Left ventricle myocardium inferior (tissue), 1 donor: ENCODE measurements around the gene STYXL2. TPM values are rescaled to one million over a fixed set of nuclear protein-coding genes. Genes with fewer than 3 reads are reported as not detected.

Source experiments
- DNase-seq: peaks from one replicate; pipeline ENCODE4 v3.0.0-alpha.2; 2020
- H3K27ac ChIP-seq: fragments of 200-600 bp; replicated peaks from 2 replicates; pipeline ENCODE4 v1.8.0; 2021
- H3K27me3 ChIP-seq: fragments of 200-600 bp; 2 replicates; pipeline ENCODE4 v1.8.0; 2021; ENCODE audit warnings: low read depth
- H3K36me3 ChIP-seq: fragments of 200-600 bp; 2 replicates; pipeline ENCODE4 v1.8.0; 2021
- H3K4me1 ChIP-seq: fragments of 200-600 bp; 2 replicates; pipeline ENCODE4 v1.8.0; 2021
- H3K4me3 ChIP-seq: fragments of 200-600 bp; 2 replicates; pipeline ENCODE4 v1.8.0; 2021; ENCODE audit warnings: mild to moderate bottlenecking, moderate library complexity
- H3K9me3 ChIP-seq: fragments of 200-600 bp; replicated peaks from 2 replicates; pipeline ENCODE4 v1.8.0; 2021
- intact Hi-C: fragments of 100-400 bp; cut with micrococcal nuclease; formaldehyde crosslinking; loops from one replicate; pipeline ENCODE4 v1.11.0; 2022
- long read RNA-seq: library from polyadenylated mRNA; unstranded; transcript quantifications from one replicate; pipeline ENCODE4 v2.0.0, GENCODE V29; 2021
- total RNA-seq: library from RNA; stranded (reverse); fragmentation: NEBNext Ultra II Directional; extraction: Animal tissue kit (Norgen Biotek cat#: 25700); gene quantifications from one replicate; pipeline ENCODE4 v1.2.1, GENCODE V29; 2021
- TF ChIP-seq, protein P1 (sequence below): fragments of 200-600 bp; IDR thresholded peaks from 2 replicates; pipeline ENCODE4 v1.8.0; 2021; ENCODE audit warnings: antibody characterized with exemption, mild to moderate bottlenecking, borderline replicate concordance
- donor health status: DM: no; HTN: yes; CAD: no; lungs with severe emphysema.

The STYXL2 gene
- 177 TPM for total RNA-seq
- long read RNA-seq, full-length matches to known transcripts = 306 of 440 reads
- long read RNA-seq, partial matches to known transcripts = 111 of 440 reads
- long read RNA-seq, other reads (novel, unspliced or antisense) = 23 of 440 reads

DNA sequence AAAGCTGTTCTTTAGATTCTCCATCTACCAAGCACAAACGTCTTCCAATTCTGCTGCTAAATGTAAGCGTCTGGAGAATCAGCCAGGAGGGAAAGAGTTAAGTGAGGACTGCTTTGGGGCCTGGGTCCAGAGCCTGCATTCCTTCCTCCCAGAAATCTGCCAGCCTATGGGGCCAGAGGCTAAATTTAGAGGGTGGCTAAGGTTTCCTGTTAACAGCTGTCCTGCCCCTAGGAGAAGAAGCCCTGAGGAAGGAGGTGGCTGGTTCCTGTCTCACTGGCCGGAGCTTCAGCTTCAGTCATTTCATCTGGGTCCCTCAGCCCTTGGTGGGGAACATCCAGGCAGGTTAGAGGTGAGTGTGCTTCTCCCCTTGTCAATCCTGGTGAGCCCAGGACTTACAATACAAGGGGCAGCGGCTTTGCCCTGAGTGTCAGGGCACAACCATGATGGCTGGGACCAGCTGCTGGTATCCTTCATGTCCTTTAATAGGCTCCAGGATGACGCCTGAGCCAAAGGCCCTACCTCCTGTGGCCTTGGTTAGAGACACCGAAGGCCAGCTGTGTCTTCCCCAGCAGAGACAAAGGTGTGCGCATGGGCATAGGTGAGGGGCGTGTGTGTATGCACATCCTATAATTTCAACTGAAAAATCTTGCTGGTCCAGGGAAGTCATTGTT, at the start of gene STYXL2:
STYXL2 (plus strand) TSS at position 230 of the 671 bp plus-strand sequence. CDS start 775 bp downstream, outside the sequence.
- peaks cover 44% of the 10 kb centered on the region for H3K4me1 ChIP-seq
- peak within 1 kb of the TSS; percentile 70 for H3K4me3 ChIP-seq
- TF ChIP-seq, protein P1, sequence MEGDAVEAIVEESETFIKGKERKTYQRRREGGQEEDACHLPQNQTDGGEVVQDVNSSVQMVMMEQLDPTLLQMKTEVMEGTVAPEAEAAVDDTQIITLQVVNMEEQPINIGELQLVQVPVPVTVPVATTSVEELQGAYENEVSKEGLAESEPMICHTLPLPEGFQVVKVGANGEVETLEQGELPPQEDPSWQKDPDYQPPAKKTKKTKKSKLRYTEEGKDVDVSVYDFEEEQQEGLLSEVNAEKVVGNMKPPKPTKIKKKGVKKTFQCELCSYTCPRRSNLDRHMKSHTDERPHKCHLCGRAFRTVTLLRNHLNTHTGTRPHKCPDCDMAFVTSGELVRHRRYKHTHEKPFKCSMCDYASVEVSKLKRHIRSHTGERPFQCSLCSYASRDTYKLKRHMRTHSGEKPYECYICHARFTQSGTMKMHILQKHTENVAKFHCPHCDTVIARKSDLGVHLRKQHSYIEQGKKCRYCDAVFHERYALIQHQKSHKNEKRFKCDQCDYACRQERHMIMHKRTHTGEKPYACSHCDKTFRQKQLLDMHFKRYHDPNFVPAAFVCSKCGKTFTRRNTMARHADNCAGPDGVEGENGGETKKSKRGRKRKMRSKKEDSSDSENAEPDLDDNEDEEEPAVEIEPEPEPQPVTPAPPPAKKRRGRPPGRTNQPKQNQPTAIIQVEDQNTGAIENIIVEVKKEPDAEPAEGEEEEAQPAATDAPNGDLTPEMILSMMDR = no peak
- peaks cover 4% of the 10 kb centered on the region for H3K36me3 ChIP-seq
- DNase-seq = peak; percentile 35
- intact Hi-C loops = no loop called here
- H3K27me3 ChIP-seq = no peaks in the 10 kb centered on the region
- H3K27ac ChIP-seq = peak within 1 kb of the TSS; percentile 84
- H3K9me3 ChIP-seq = no peaks in the 10 kb centered on the region

DNA sequence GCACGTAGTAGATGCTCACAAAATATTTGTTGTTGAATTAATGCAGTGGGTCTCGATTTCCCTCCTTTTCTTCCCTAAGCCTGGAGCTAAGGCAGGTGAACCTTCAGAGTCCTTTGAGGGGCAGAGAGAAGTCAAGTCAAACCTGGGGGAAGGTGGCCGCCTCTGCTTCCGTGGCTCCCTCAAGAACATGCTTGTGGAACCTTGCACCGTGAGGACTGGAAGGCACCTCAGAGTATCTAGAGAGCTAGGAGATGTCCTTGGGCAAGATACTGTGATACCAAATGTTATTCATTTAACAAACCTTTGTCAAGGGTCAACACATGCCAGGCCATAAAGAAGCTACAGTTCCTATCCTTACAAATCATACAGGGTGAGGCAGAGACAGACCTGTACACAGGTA, 42.0 kb upstream of the STYXL2 start:
- TF ChIP-seq, protein P1 = no peak

DNA sequence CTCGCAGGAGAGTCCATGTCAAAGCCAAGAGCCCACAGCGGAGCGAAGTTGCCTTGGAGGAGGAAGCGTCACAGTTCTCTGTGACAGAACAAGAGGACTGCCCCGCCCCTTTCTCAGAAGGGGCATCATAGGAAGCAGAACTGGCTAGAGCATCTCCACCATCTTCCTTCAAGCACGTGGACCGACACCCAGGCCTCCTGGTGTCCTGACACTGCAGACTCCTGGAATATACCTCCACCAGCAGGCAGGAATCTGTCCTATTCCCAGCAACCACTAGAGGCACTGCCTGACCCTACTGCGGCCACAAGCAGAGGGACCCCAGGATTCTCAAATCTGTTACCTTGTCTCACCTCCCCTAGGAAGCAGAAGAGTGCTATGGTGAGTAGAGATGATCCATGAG, 41.5 kb upstream of the STYXL2 start:
- intact Hi-C loops = no loop called here
- no peaks in the 10 kb centered on the region for H3K9me3 ChIP-seq
- no peak overlapping the region for H3K27ac ChIP-seq
- no peak overlapping the region for H3K4me3 ChIP-seq
- no peak for DNase-seq
- TF ChIP-seq, protein P1 = peak; percentile 56
- H3K4me1 ChIP-seq = no peaks in the 10 kb centered on the region
- H3K36me3 ChIP-seq = no peaks in the 10 kb centered on the region
- H3K27me3 ChIP-seq = peaks cover 22% of the 10 kb centered on the region

More for the DNA sequence above, 42.0 kb upstream of the STYXL2 start:
- Histone ChIP-seq H3K4me1 (no peaks in the 10 kb centered on the region), H3K9me3 (no peaks in the 10 kb centered on the region), H3K27ac (no peak overlapping the region), H3K4me3 (no peak overlapping the region), H3K36me3 (no peaks in the 10 kb centered on the region), H3K27me3 (peaks cover 27% of the 10 kb centered on the region)
- DNase-seq = no peak
- intact Hi-C loops = no loop called here

DNA sequence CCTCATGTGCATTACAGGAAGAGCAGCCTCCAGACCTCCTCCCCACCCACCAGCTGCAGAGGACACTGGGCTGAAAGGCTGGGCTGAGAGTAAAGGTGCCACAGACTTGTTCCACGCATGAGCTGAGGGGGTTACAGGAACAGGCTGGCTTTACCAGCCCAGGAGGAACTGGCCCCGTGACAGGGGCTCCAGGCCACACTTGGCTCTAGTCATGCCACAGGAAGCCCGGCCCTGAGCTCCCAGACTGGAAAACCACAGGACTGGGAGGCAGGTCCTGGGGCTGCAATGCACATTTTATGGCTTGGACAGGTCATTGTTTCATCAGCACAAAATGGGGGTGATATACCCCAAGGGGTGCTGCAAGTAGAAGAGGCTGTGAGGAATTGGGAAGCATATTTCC, 39.3 kb upstream of the STYXL2 start:
- H3K4me1 ChIP-seq = peaks cover 4% of the 10 kb centered on the region
- no peak overlapping the region for H3K4me3 ChIP-seq
- TF ChIP-seq, protein P1 = no peak
- H3K9me3 ChIP-seq = no peaks in the 10 kb centered on the region
- H3K36me3 ChIP-seq = no peaks in the 10 kb centered on the region
- intact Hi-C loops = no loop called here
- H3K27ac ChIP-seq = no peak overlapping the region
- H3K27me3 ChIP-seq = peaks cover 17% of the 10 kb centered on the region
- no peak for DNase-seq

DNA sequence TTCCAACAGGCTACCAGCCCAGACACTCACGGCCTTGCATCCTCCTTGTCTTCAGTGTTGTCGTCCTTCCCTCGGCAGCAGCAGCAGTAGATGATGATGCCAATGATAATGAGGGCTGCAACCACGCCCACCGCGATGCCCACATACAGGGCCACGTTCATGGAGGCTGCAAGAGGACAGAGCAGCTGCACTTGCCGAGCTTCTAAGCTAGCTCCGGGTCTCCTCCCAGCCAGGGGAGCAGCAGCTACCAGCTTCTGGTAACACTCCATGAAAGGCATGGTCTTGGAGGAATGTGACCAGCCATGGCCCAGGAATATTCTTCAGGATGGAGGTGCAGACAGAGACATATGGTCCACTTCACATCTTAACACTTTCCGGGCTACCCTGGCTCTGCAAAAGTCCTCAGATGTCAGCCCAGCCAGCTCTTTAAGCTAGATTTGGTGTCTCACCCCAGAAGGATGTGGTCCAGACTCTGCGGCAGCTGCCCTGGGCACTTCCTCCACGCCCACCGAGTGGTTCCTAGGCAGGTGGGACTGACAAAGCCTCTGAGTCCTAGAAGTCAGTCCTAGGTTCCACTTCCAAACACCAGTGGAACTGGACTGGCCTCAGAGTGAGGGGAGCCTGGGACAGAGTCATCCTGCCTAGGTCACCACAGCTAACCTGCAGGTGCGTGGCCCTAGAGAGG, 38.8 kb upstream of the STYXL2 start:
- intact Hi-C loops = loop anchor here (5.0 kb wide), 2 partner anchors 143 to 163 kb away; no protein-coding TSS in a partner anchor
- no peaks in the 10 kb centered on the region for H3K36me3 ChIP-seq
- no peaks in the 10 kb centered on the region for H3K9me3 ChIP-seq
- no peak overlapping the region for H3K4me3 ChIP-seq
- H3K27me3 ChIP-seq = peaks cover 19% of the 10 kb centered on the region
- H3K27ac ChIP-seq = no peak overlapping the region
- TF ChIP-seq, protein P1 = no peak
- peaks cover 4% of the 10 kb centered on the region for H3K4me1 ChIP-seq
- DNase-seq = no peak
